ENCODE measurements around the gene KIN.

The KIN gene

GRCh38 chr10:7808686-7809267 is 21.0 kb upstream of the KIN start:
- no peaks in the 10 kb centered on the region for H4K20me1 ChIP-seq (ENCODE audit: insufficient read depth, low read length)
- H3K27ac ChIP-seq (ENCODE audit: low read length): no peak overlapping the region

GRCh38 chr10:7804741-7805140 is 16.9 kb upstream of the KIN start:
- Histone ChIP-seq H3K9me3 (ENCODE audit: insufficient read depth, low read length) (no peaks in the 10 kb centered on the region), H4K20me1 (ENCODE audit: insufficient read depth, low read length) (no peaks in the 10 kb centered on the region), H3K27ac (ENCODE audit: low read length) (no peak overlapping the region), H3K27me3 (ENCODE audit: low read depth, low read length) (no peaks in the 10 kb centered on the region), H3K4me1 (ENCODE audit: low read length) (no peaks in the 10 kb centered on the region), H3K79me2 (ENCODE audit: low read length) (no peaks in the 10 kb centered on the region), H3K36me3 (replicated peaks; ENCODE audit: low read depth, low read length) (peaks cover 50% of the 10 kb centered on the region), H3K4me3 (ENCODE audit: low read length) (no peak overlapping the region), H3K9ac (ENCODE audit: low read length) (no peak overlapping the region), H3K4me2 (ENCODE audit: low read length) (no peak overlapping the region), H2AFZ (ENCODE audit: low read depth, low read length) (no peak overlapping the region)
- TF ChIP-seq EZH2phosphoT487 (IDR thresholded peaks at IDR 0.05; ENCODE audit: low read depth): no peak
- TF ChIP-seq CTCF (IDR thresholded peaks at IDR 0.05; ENCODE audit: low read depth, low read length): no peak

More at GRCh38 chr10:7808686-7809267, 21.0 kb upstream of the KIN start:
- TF ChIP-seq EZH2phosphoT487 (IDR thresholded peaks at IDR 0.05; ENCODE audit: low read depth) (no peak), CTCF (IDR thresholded peaks at IDR 0.05; ENCODE audit: low read depth, low read length) (no peak)
- no peaks in the 10 kb centered on the region for H3K27me3 ChIP-seq (ENCODE audit: low read depth, low read length)
- no peak overlapping the region for H2AFZ ChIP-seq (ENCODE audit: low read depth, low read length)
- no peak overlapping the region for H3K4me3 ChIP-seq (ENCODE audit: low read length)
- no peaks in the 10 kb centered on the region for H3K79me2 ChIP-seq (ENCODE audit: low read length)
- H3K4me1 ChIP-seq (ENCODE audit: low read length): peaks cover 2% of the 10 kb centered on the region; the same call in 1 of the 2 replicates
- H3K9me3 ChIP-seq (ENCODE audit: insufficient read depth, low read length): no peaks in the 10 kb centered on the region
- peaks cover 19% of the 10 kb centered on the region for H3K36me3 ChIP-seq (replicated peaks; ENCODE audit: low read depth, low read length)
- H3K4me2 ChIP-seq (ENCODE audit: low read length): no peak overlapping the region
- H3K9ac ChIP-seq (ENCODE audit: low read length): no peak overlapping the region

GRCh38 chr10:7804216-7804615 is 16.4 kb upstream of the KIN start:
- H3K27me3 ChIP-seq (ENCODE audit: low read depth, low read length): no peaks in the 10 kb centered on the region
- H3K9me3 ChIP-seq (ENCODE audit: insufficient read depth, low read length): no peaks in the 10 kb centered on the region
- H3K27ac ChIP-seq (ENCODE audit: low read length): no peak overlapping the region
- H3K4me1 ChIP-seq (ENCODE audit: low read length): no peaks in the 10 kb centered on the region
- H3K36me3 ChIP-seq (replicated peaks; ENCODE audit: low read depth, low read length): peaks cover 55% of the 10 kb centered on the region
- H2AFZ ChIP-seq (ENCODE audit: low read depth, low read length): no peak overlapping the region
- no peaks in the 10 kb centered on the region for H4K20me1 ChIP-seq (ENCODE audit: insufficient read depth, low read length)
- H3K4me3 ChIP-seq (ENCODE audit: low read length): no peak overlapping the region
- H3K79me2 ChIP-seq (ENCODE audit: low read length): no peaks in the 10 kb centered on the region
- no peak overlapping the region for H3K4me2 ChIP-seq (ENCODE audit: low read length)
- no peak overlapping the region for H3K9ac ChIP-seq (ENCODE audit: low read length)
- TF ChIP-seq CTCF (IDR thresholded peaks at IDR 0.05; ENCODE audit: low read depth, low read length) (no peak), EZH2phosphoT487 (IDR thresholded peaks at IDR 0.05; ENCODE audit: low read depth) (no peak)

- H3K27ac ChIP-seq (ENCODE audit: low read length): no peak overlapping the region
- H3K79me2 ChIP-seq (ENCODE audit: low read length): no peaks in the 10 kb centered on the region
- no peak for TF ChIP-seq CTCF (IDR thresholded peaks at IDR 0.05; ENCODE audit: low read depth, low read length)
- TF ChIP-seq EZH2phosphoT487 (IDR thresholded peaks at IDR 0.05; ENCODE audit: low read depth): no peak
- H3K4me2 ChIP-seq (ENCODE audit: low read length): no peak overlapping the region
- H4K20me1 ChIP-seq (ENCODE audit: insufficient read depth, low read length): no peaks in the 10 kb centered on the region
- no peak overlapping the region for H3K4me3 ChIP-seq (ENCODE audit: low read length)
- H2AFZ ChIP-seq (ENCODE audit: low read depth, low read length): no peak overlapping the region
- no peaks in the 10 kb centered on the region for H3K27me3 ChIP-seq (ENCODE audit: low read depth, low read length)
- peaks cover 59% of the 10 kb centered on the region for H3K36me3 ChIP-seq (replicated peaks; ENCODE audit: low read depth, low read length)
- H3K4me1 ChIP-seq (ENCODE audit: low read length): no peaks in the 10 kb centered on the region
- no peak overlapping the region for H3K9ac ChIP-seq (ENCODE audit: low read length)
- H3K9me3 ChIP-seq (ENCODE audit: insufficient read depth, low read length): no peaks in the 10 kb centered on the region
Observed at GRCh38 chr10:7802606-7803005, 14.8 kb upstream of the KIN start.
